ENCODE data around the gene LAIR1. TPM values are rescaled to one million over a fixed set of nuclear protein-coding genes. Genes with fewer than 3 reads are reported as not detected.
"Not testable (repeated sequence)": the region's sequence is repeated elsewhere in the genome, so short reads cannot be mapped to it uniquely, and the experiment has no call there.

Gene LAIR1
- total and polyA plus RNA-seq, 4 experiments from 2014 or later: 23.1 to 60.5 (median 58.7) TPM

- H3K27me3 ChIP-seq (ENCODE audit: insufficient read depth, low read length); H3K27me3 Mint-ChIP-seq; intact Hi-C loops (cut with micrococcal nuclease); H3K9me3 ChIP-seq (ENCODE audit: control insufficient read depth in 1 of 2, low read length in 2 of 2); H3K27ac ChIP-seq (ENCODE audit: low read depth, low read length); H3K4me3 ChIP-seq (ENCODE audit: low read length in 2 of 2); H3K9me3 Mint-ChIP-seq; POLR2A ChIA-PET (ENCODE audit: partially characterized antibody); H3K4me3 Mint-ChIP-seq: not testable (repeated sequence)
- Histone ChIP-seq H3K36me3 (ENCODE audit: insufficient read depth, low read length) (peaks cover 18% of the 10 kb centered on the region), H3K4me1 (ENCODE audit: insufficient read depth, low read length) (peaks cover 39% of the 10 kb centered on the region)
- Mint-ChIP-seq H3K4me1 (peaks cover 21 to 49% (median 32%) of the 10 kb centered on the region in 4 donors), H3K27ac (peak overlapping the region in 1 of 7 donors; percentile 57), H3K36me3 (peaks cover 4 to 24% of the 10 kb centered on the region in 2 donors)
- peak; percentile 66 to 74 (median 74) for DNase-seq
- CTCF ChIA-PET (ENCODE audit: partially characterized antibody): interaction anchor here (0.7 to 1.1 kb wide), 2 partner anchors 29 to 31 kb away, joined by 4 to 8 read pairs; no protein-coding TSS in a partner anchor
These were observed 5.4 kb downstream of the LAIR1 start for GRCh38 chr19:54359149-54359820.

- intact Hi-C loops (cut with micrococcal nuclease): no loop called here
- no peak overlapping the region for H3K4me3 ChIP-seq (ENCODE audit: low read length in 2 of 2)
- POLR2A ChIA-PET (ENCODE audit: partially characterized antibody): interaction anchor here (1.7 to 3.2 kb wide), 3 partner anchors 21 to 34 kb away, joined by 5 to 15 read pairs (median 6); no protein-coding TSS in a partner anchor
- H3K36me3 ChIP-seq (ENCODE audit: insufficient read depth, low read length): peaks cover 18% of the 10 kb centered on the region
- Mint-ChIP-seq H3K36me3 (peaks cover 4 to 28% of the 10 kb centered on the region in 2 donors), H3K4me1 (peaks cover 16 to 36% (median 23%) of the 10 kb centered on the region in 4 donors), H3K9me3 (no peaks in the 10 kb centered on the region), H3K27ac (peak overlapping the region in 1 of 7 donors; percentile 10), H3K27me3 (no peaks in the 10 kb centered on the region), H3K4me3 (no peak overlapping the region)
- H3K4me1 ChIP-seq (ENCODE audit: insufficient read depth, low read length): peaks cover 20% of the 10 kb centered on the region
- no peaks in the 10 kb centered on the region for H3K9me3 ChIP-seq (ENCODE audit: control insufficient read depth in 1 of 2, low read length in 2 of 2)
- H3K27ac ChIP-seq (ENCODE audit: low read depth, low read length): no peak overlapping the region
- CTCF ChIA-PET (ENCODE audit: partially characterized antibody): interaction anchor here (0.7 to 5.9 kb wide), 4 partner anchors 13 to 32 kb away, joined by 3 to 90 read pairs (median 6); no protein-coding TSS in a partner anchor
- H3K27me3 ChIP-seq (ENCODE audit: insufficient read depth, low read length): no peaks in the 10 kb centered on the region
- DNase-seq: no peak
These were observed 7.3 kb downstream of the LAIR1 start for GRCh38 chr19:54357381-54357780.

GRCh38 chr19:54356444-54357056, 8.2 kb downstream of the LAIR1 start:
- H3K4me1 Mint-ChIP-seq: peaks cover 12 to 29% (median 16%) of the 10 kb centered on the region in 4 donors
- Histone ChIP-seq H3K27me3 (ENCODE audit: insufficient read depth, low read length) (no peaks in the 10 kb centered on the region), H3K4me3 (ENCODE audit: low read length in 2 of 2) (no peak overlapping the region), H3K36me3 (ENCODE audit: insufficient read depth, low read length) (peaks cover 18% of the 10 kb centered on the region), H3K4me1 (ENCODE audit: insufficient read depth, low read length) (peaks cover 15% of the 10 kb centered on the region), H3K27ac (ENCODE audit: low read depth, low read length) (no peak overlapping the region), H3K9me3 (ENCODE audit: control insufficient read depth in 1 of 2, low read length in 2 of 2) (no peaks in the 10 kb centered on the region)
- H3K36me3 Mint-ChIP-seq: peaks cover 4 to 21% of the 10 kb centered on the region in 2 donors
- no peak for DNase-seq
- H3K27me3 Mint-ChIP-seq: no peaks in the 10 kb centered on the region
- POLR2A ChIA-PET (ENCODE audit: partially characterized antibody): interaction anchor here (1.7 to 3.2 kb wide), 3 partner anchors 22 to 35 kb away, joined by 5 to 15 read pairs (median 6); no protein-coding TSS in a partner anchor
- H3K4me3 Mint-ChIP-seq: no peak overlapping the region
- intact Hi-C loops (cut with micrococcal nuclease): no loop called here
- CTCF ChIA-PET (ENCODE audit: partially characterized antibody): interaction anchor here (1.1 to 5.9 kb wide), 3 partner anchors 22 to 33 kb away, joined by 5 to 90 read pairs (median 6); no protein-coding TSS in a partner anchor
- no peaks in the 10 kb centered on the region for H3K9me3 Mint-ChIP-seq
- H3K27ac Mint-ChIP-seq: no peak overlapping the region

- Mint-ChIP-seq H3K9me3 (no peaks in the 10 kb centered on the region), H3K27ac (peak overlapping the region in 2 of 7 donors; percentile 12 to 31), H3K4me3 (no peak overlapping the region), H3K27me3 (no peaks in the 10 kb centered on the region), H3K4me1 (peaks cover 5 to 20% (median 10%) of the 10 kb centered on the region in 4 donors), H3K36me3 (peaks cover 4 to 18% of the 10 kb centered on the region in 2 donors)
- H3K9me3 ChIP-seq (ENCODE audit: control insufficient read depth in 1 of 2, low read length in 2 of 2): no peaks in the 10 kb centered on the region
- no peak for DNase-seq
- peaks cover 6% of the 10 kb centered on the region for H3K4me1 ChIP-seq (ENCODE audit: insufficient read depth, low read length)
- H3K27ac ChIP-seq (ENCODE audit: low read depth, low read length): no peak overlapping the region
- no peaks in the 10 kb centered on the region for H3K27me3 ChIP-seq (ENCODE audit: insufficient read depth, low read length)
- peaks cover 18% of the 10 kb centered on the region for H3K36me3 ChIP-seq (ENCODE audit: insufficient read depth, low read length)
- intact Hi-C loops (cut with micrococcal nuclease): no loop called here
- ChIA-PET POLR2A (ENCODE audit: partially characterized antibody) (interaction anchor here (1.7 to 3.2 kb wide), 2 partner anchors 23 to 33 kb away, joined by 5 to 15 read pairs; no protein-coding TSS in a partner anchor), CTCF (ENCODE audit: partially characterized antibody) (interaction anchor here (1.5 to 5.9 kb wide), 4 partner anchors 16 to 34 kb away, joined by 4 to 90 read pairs (median 8); no protein-coding TSS in a partner anchor)
- no peak overlapping the region for H3K4me3 ChIP-seq (ENCODE audit: low read length in 2 of 2)
These were observed 9.1 kb downstream of the LAIR1 start for GRCh38 chr19:54355675-54356074.

- no peaks in the 10 kb centered on the region for H3K9me3 Mint-ChIP-seq
- DNase-seq: no peak
- no peaks in the 10 kb centered on the region for H3K27me3 ChIP-seq (ENCODE audit: insufficient read depth, low read length)
- no peak overlapping the region for H3K4me3 Mint-ChIP-seq
- peaks cover 4 to 18% of the 10 kb centered on the region in 2 donors for H3K36me3 Mint-ChIP-seq
- H3K4me1 Mint-ChIP-seq: peaks cover 1 to 15% (median 6%) of the 10 kb centered on the region in 4 donors
- no peak overlapping the region for H3K27ac Mint-ChIP-seq
- POLR2A ChIA-PET (ENCODE audit: partially characterized antibody): interaction anchor here (3.2 kb wide), 1 partner anchor 34 kb away, joined by 15 read pairs; no protein-coding TSS in a partner anchor
- H3K27me3 Mint-ChIP-seq: no peaks in the 10 kb centered on the region
- CTCF ChIA-PET (ENCODE audit: partially characterized antibody): interaction anchor here (1.0 to 5.9 kb wide), 6 partner anchors 17 to 94 kb away, joined by 3 to 90 read pairs (median 8); no protein-coding TSS in a partner anchor
- no peak overlapping the region for H3K27ac ChIP-seq (ENCODE audit: low read depth, low read length)
- intact Hi-C loops (cut with micrococcal nuclease): loop anchor here (1.0 kb wide), 1 partner anchor 29 kb away; no protein-coding TSS in a partner anchor
- no peaks in the 10 kb centered on the region for H3K9me3 ChIP-seq (ENCODE audit: control insufficient read depth in 1 of 2, low read length in 2 of 2)
- no peak overlapping the region for H3K4me3 ChIP-seq (ENCODE audit: low read length in 2 of 2)
- H3K4me1 ChIP-seq (ENCODE audit: insufficient read depth, low read length): no peaks in the 10 kb centered on the region
- peaks cover 18% of the 10 kb centered on the region for H3K36me3 ChIP-seq (ENCODE audit: insufficient read depth, low read length)
These were observed 10.0 kb downstream of the LAIR1 start for GRCh38 chr19:54354761-54355160.

GRCh38 chr19:54352546-54352945, 12.2 kb downstream of the LAIR1 start:
- Mint-ChIP-seq H3K4me3 (no peak overlapping the region), H3K4me1 (peaks cover 1 to 9% (median 5%) of the 10 kb centered on the region in 4 donors), H3K27me3 (peaks cover 2 to 3% of the 10 kb centered on the region in 2 donors), H3K9me3 (no peaks in the 10 kb centered on the region), H3K36me3 (peaks cover 4 to 16% of the 10 kb centered on the region in 2 donors), H3K27ac (peak overlapping the region in 1 of 7 donors; percentile 19)
- no peak overlapping the region for H3K27ac ChIP-seq (ENCODE audit: low read depth, low read length)
- CTCF ChIA-PET (ENCODE audit: partially characterized antibody): interaction anchor here (1.6 to 5.9 kb wide), 3 partner anchors 29 to 42 kb away, joined by 4 to 90 read pairs (median 5); no protein-coding TSS in a partner anchor
- H3K36me3 ChIP-seq (ENCODE audit: insufficient read depth, low read length): peaks cover 18% of the 10 kb centered on the region
- no peak for DNase-seq
- no peaks in the 10 kb centered on the region for H3K9me3 ChIP-seq (ENCODE audit: control insufficient read depth in 1 of 2, low read length in 2 of 2)
- POLR2A ChIA-PET (ENCODE audit: partially characterized antibody): interaction anchor here (1.7 kb wide), 1 partner anchor 36 kb away, joined by 6 read pairs; no protein-coding TSS in a partner anchor
- no peak overlapping the region for H3K4me3 ChIP-seq (ENCODE audit: low read length in 2 of 2)
- intact Hi-C loops (cut with micrococcal nuclease): no loop called here
- H3K4me1 ChIP-seq (ENCODE audit: insufficient read depth, low read length): no peaks in the 10 kb centered on the region
- H3K27me3 ChIP-seq (ENCODE audit: insufficient read depth, low read length): no peaks in the 10 kb centered on the region

Data from CD4-positive, alpha-beta memory T cell (primary cell).